ENCODE data around the gene IGFLR1.
"Not testable (repeated sequence)": the region's sequence is repeated elsewhere in the genome, so short reads cannot be mapped to it uniquely, and the experiment has no call there.

Gene IGFLR1

GRCh38 chr19:35710784-35711723 is 31.2 kb downstream of the IGFLR1 start:
- peak; percentile 57 to 72 for DNase-seq (ENCODE audit: low read depth in 2 of 2)

GRCh38 chr19:35708391-35708790 is 33.9 kb downstream of the IGFLR1 start:
- DNase-seq (ENCODE audit: low read depth in 2 of 2): no peak

- DNase-seq (ENCODE audit: low read depth in 2 of 2): no peak
Measured at GRCh38 chr19:35704218-35704617, 38.0 kb downstream of the IGFLR1 start, which contains the start of gene ZBTB32. Gene ZBTB32, plus strand, starts transcription at chr19:35704558. Its CDS starts 10,069 bp downstream, at chr19:35714627.

- DNase-seq (ENCODE audit: low read depth in 2 of 2): no peak
Measured at GRCh38 chr19:35703343-35703742, 38.9 kb downstream of the IGFLR1 start.

- peak; percentile 90 to 93 for DNase-seq (ENCODE audit: low read depth in 2 of 2)
Measured at GRCh38 chr19:35702223-35703012, 39.8 kb downstream of the IGFLR1 start.

GRCh38 chr19:35696835-35697234 is 45.4 kb downstream of the IGFLR1 start:
- no peak for DNase-seq (ENCODE audit: low read depth in 2 of 2)

- no peak for DNase-seq (ENCODE audit: low read depth in 2 of 2)
Measured at GRCh38 chr19:35695895-35696422, 46.3 kb downstream of the IGFLR1 start.

- peak; percentile 78 to 89 for DNase-seq (ENCODE audit: low read depth in 2 of 2)
Measured at GRCh38 chr19:35693835-35694599, 48.2 kb downstream of the IGFLR1 start.

- no peak for DNase-seq (ENCODE audit: low read depth in 2 of 2)
Measured at GRCh38 chr19:35693422-35693821, 48.8 kb downstream of the IGFLR1 start.

- no peak for DNase-seq (ENCODE audit: low read depth in 2 of 2)
Measured at GRCh38 chr19:35692010-35692409, 50.2 kb downstream of the IGFLR1 start.

GRCh38 chr19:35691106-35691505 is 51.1 kb downstream of the IGFLR1 start:
- DNase-seq (ENCODE audit: low read depth in 2 of 2): not testable (repeated sequence)

GRCh38 chr19:35689836-35690235 is 52.4 kb downstream of the IGFLR1 start:
- no peak for DNase-seq (ENCODE audit: low read depth in 2 of 2)

Data from stimulated activated CD8-positive, alpha-beta memory T cell treated with anti-CD3 and anti-CD28 coated beads, Interleukin-7, amount 100 ng/mL, for 4 hours (primary cell).